PFSK-1 (cell line): Measurements from ENCODE around the gene CCDC92B. TPM values are rescaled to one million over a fixed set of nuclear protein-coding genes. Genes with fewer than 3 reads are reported as not detected.

Source experiments
- FOXP2 ChIP-seq: optimal IDR thresholded peaks from 2 replicates; pipeline ENCODE3; 2011; ENCODE audit warnings: borderline replicate concordance, control low read depth, inconsistent platforms; ENCODE audit not compliant: insufficient read depth; ENCODE audit errors: extremely low read length, extremely low read depth
- POLR2AphosphoS5 ChIP-seq: IDR thresholded peaks from 2 replicates; pipeline ENCODE4 v1.6.1; 2012; ENCODE audit warnings: low read depth, mild to moderate bottlenecking, control low read depth, low read length, moderate library complexity
- REST ChIP-seq, 2 experiments: IDR thresholded peaks; 2 replicates each; pipeline versions ENCODE4 v1.6.1 to v1.8.0; 2011 to 2012; ENCODE audit warnings: low read depth in 2 of 2, low read length in 2 of 2, control low read depth in 1 of 2, inconsistent platforms in 1 of 2, mild to moderate bottlenecking in 1 of 2, moderate library complexity in 1 of 2; ENCODE audit not compliant: insufficient read depth in 1 of 2
- SIN3A ChIP-seq: IDR thresholded peaks from 2 replicates; pipeline ENCODE4 v1.6.1; 2012; ENCODE audit warnings: mild to moderate bottlenecking, low read length, moderate library complexity, borderline replicate concordance; ENCODE audit not compliant: insufficient read depth
- TAF1 ChIP-seq: IDR thresholded peaks from 2 replicates; pipeline ENCODE4 v1.6.1; 2012; ENCODE audit warnings: low read length, control low read depth, borderline replicate concordance; ENCODE audit not compliant: insufficient read depth
- polyA plus RNA-seq: library from polyadenylated mRNA; unstranded; fragments of >200 nt; gene quantifications from one replicate; pipeline ENCODE4 v1.2.1, GENCODE V29; 2012; ENCODE audit warnings: low read depth, missing spikeins; ENCODE audit not compliant: insufficient read length

CCDC92B gene
- polyA plus RNA-seq = 0.11 TPM

- TF ChIP-seq REST (IDR thresholded peaks at IDR 0.05; ENCODE audit: insufficient read depth in 1 of 2, low read depth in 2 of 2, low read length in 2 of 2) = peak in 1 of 2 experiments; percentile 5; a peak in 1 of 4 replicates
- no peak for TF ChIP-seq POLR2AphosphoS5
Observed at GRCh38 chr17:2749058-2749783, at the start of gene CCDC92B. CCDC92B (minus strand) TSS chr17:2749652; CDS start chr17:2735145, 14,507 bp downstream.

- TF ChIP-seq POLR2AphosphoS5 = no peak
- TF ChIP-seq FOXP2 = no peak
- TF ChIP-seq REST (IDR thresholded peaks at IDR 0.05; ENCODE audit: insufficient read depth in 1 of 2, low read depth in 2 of 2, low read length in 2 of 2) = no peak
- no peak for TF ChIP-seq SIN3A
- TF ChIP-seq TAF1 = no peak
Observed at GRCh38 chr17:2798678-2799077, 49.2 kb upstream of the CCDC92B start.

GRCh38 chr17:2798188-2798587, 48.7 kb upstream of the CCDC92B start:
- TF ChIP-seq REST (IDR thresholded peaks at IDR 0.05; ENCODE audit: insufficient read depth in 1 of 2, low read depth in 2 of 2, low read length in 2 of 2) = no peak
- no peak for TF ChIP-seq POLR2AphosphoS5
- TF ChIP-seq TAF1 = no peak
- TF ChIP-seq SIN3A = no peak
- no peak for TF ChIP-seq FOXP2

- TF ChIP-seq SIN3A = no peak
- no peak for TF ChIP-seq FOXP2
- TF ChIP-seq POLR2AphosphoS5 = no peak
- TF ChIP-seq TAF1 = no peak
- TF ChIP-seq REST (IDR thresholded peaks at IDR 0.05; ENCODE audit: insufficient read depth in 1 of 2, low read depth in 2 of 2, low read length in 2 of 2) = no peak
Observed at GRCh38 chr17:2797637-2798036, 48.2 kb upstream of the CCDC92B start.

GRCh38 chr17:2797226-2797625, 47.8 kb upstream of the CCDC92B start:
- TF ChIP-seq POLR2AphosphoS5 = no peak
- no peak for TF ChIP-seq FOXP2
- TF ChIP-seq TAF1 = no peak
- TF ChIP-seq REST (IDR thresholded peaks at IDR 0.05; ENCODE audit: insufficient read depth in 1 of 2, low read depth in 2 of 2, low read length in 2 of 2) = no peak
- no peak for TF ChIP-seq SIN3A
